Activated T-cell treated with anti-CD3 and anti-CD28 coated beads for 48 hours (primary cell): ENCODE data around the gene OXCT1.
A peak's percentile ranks its signal among the peaks of the same experiment; 100 is the strongest.
"Not testable (repeated sequence)": the region's sequence is repeated elsewhere in the genome, so short reads cannot be mapped to it uniquely, and the experiment has no call there.

Experiments
- DNase-seq: peaks from one replicate; pipeline ENCODE4 v3.0.0-alpha.2; 2020; ENCODE audit warnings: low read depth

OXCT1 gene

GRCh38 chr5:41871852-41872251 is 1.6 kb upstream of the OXCT1 start:
- DNase-seq, result no peak

GRCh38 chr5:41870627-41871048 is 413 bp upstream of the OXCT1 start:
- no peak for DNase-seq

GRCh38 chr5:41869151-41869723 is 988 bp downstream of the OXCT1 start:
- DNase-seq, result no peak

- DNase-seq, result no peak
Measured at GRCh38 chr5:41863871-41864486, 6.2 kb downstream of the OXCT1 start.

- DNase-seq, result no peak
Measured at GRCh38 chr5:41858890-41859289, 11.3 kb downstream of the OXCT1 start.

GRCh38 chr5:41857989-41858388 is 12.2 kb downstream of the OXCT1 start:
- DNase-seq, result no peak

GRCh38 chr5:41856644-41857491 is 13.4 kb downstream of the OXCT1 start:
- peak; percentile 32 for DNase-seq

- no peak for DNase-seq
Measured at GRCh38 chr5:41852293-41852692, 17.9 kb downstream of the OXCT1 start.

GRCh38 chr5:41851116-41851515 is 19.1 kb downstream of the OXCT1 start:
- DNase-seq, result no peak

GRCh38 chr5:41848983-41849382 is 21.2 kb downstream of the OXCT1 start:
- DNase-seq, result no peak

- not testable (repeated sequence) for DNase-seq
Measured at GRCh38 chr5:41845751-41846150, 24.5 kb downstream of the OXCT1 start.

- no peak for DNase-seq
Measured at GRCh38 chr5:41844502-41844901, 25.7 kb downstream of the OXCT1 start.

GRCh38 chr5:41843456-41844370 is 26.5 kb downstream of the OXCT1 start:
- no peak for DNase-seq

GRCh38 chr5:41842777-41843176 is 27.4 kb downstream of the OXCT1 start:
- DNase-seq, result no peak

GRCh38 chr5:41841325-41841724 is 28.9 kb downstream of the OXCT1 start:
- no peak for DNase-seq

- DNase-seq, result no peak
Measured at GRCh38 chr5:41840251-41840650, 30.0 kb downstream of the OXCT1 start.

- no peak for DNase-seq
Measured at GRCh38 chr5:41837793-41838192, 32.4 kb downstream of the OXCT1 start.

GRCh38 chr5:41835645-41836044 is 34.6 kb downstream of the OXCT1 start:
- DNase-seq, result no peak

GRCh38 chr5:41834506-41834905 is 35.7 kb downstream of the OXCT1 start:
- no peak for DNase-seq

GRCh38 chr5:41832430-41832829 is 37.8 kb downstream of the OXCT1 start:
- no peak for DNase-seq

- DNase-seq, result no peak
Measured at GRCh38 chr5:41831155-41831554, 39.1 kb downstream of the OXCT1 start.

- DNase-seq, result no peak
Measured at GRCh38 chr5:41827792-41828191, 42.4 kb downstream of the OXCT1 start.
